ENCODE results near the gene KLF17. TPM values are rescaled to one million over a fixed set of nuclear protein-coding genes. Genes with fewer than 3 reads are reported as not detected.
A peak's percentile ranks its signal among the peaks of the same experiment; 100 is the strongest.
"Not testable (repeated sequence)": the region's sequence is repeated elsewhere in the genome, so short reads cannot be mapped to it uniquely, and the experiment has no call there.

KLF17 gene
- total RNA-seq, 1 experiment from 2014 or later = not detected

DNA sequence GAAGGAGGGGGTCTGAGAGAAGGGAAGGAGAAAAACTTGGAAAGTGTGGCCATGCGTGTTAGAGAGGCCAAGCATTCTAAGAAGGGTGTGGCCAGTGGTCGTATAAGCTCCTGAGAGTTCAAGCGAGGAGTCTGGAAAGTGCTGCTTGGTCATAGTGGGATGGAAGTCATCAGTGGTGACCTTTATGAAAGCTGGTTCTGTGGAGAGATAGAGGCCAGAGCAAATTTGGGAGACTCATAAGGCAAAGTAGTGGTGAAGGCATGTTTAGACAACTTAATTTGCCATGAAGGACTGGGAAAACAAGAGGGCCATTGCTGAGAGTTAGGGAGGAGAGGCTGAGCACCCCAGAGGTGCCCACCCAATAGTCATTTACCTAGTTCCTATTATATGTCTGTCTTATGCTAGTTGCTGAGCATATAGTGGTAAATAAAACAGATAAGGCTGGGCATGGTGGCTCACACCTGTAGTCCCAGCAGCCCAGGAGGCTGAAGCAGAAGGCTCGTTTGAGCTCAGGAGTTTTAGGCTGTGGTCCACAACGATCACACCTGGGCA is 1.9 kb downstream of the KLF17 start:
- Histone ChIP-seq H3K36me3 (no peaks in the 10 kb centered on the region), H3K27ac (no peak overlapping the region), H3K4me1 (no peaks in the 10 kb centered on the region), H3K9me3 (replicated peaks) (0 out of 2 replicates have a peak, but pooled peaks cover 2% of the 10 kb centered on the region), H3K27me3 (peaks cover 3% of the 10 kb centered on the region; the same call in 1 of the 2 replicates), H3K4me3 (no peak overlapping the region)
- DNase-seq = peak in 1 of 2 experiments; percentile 24

DNA sequence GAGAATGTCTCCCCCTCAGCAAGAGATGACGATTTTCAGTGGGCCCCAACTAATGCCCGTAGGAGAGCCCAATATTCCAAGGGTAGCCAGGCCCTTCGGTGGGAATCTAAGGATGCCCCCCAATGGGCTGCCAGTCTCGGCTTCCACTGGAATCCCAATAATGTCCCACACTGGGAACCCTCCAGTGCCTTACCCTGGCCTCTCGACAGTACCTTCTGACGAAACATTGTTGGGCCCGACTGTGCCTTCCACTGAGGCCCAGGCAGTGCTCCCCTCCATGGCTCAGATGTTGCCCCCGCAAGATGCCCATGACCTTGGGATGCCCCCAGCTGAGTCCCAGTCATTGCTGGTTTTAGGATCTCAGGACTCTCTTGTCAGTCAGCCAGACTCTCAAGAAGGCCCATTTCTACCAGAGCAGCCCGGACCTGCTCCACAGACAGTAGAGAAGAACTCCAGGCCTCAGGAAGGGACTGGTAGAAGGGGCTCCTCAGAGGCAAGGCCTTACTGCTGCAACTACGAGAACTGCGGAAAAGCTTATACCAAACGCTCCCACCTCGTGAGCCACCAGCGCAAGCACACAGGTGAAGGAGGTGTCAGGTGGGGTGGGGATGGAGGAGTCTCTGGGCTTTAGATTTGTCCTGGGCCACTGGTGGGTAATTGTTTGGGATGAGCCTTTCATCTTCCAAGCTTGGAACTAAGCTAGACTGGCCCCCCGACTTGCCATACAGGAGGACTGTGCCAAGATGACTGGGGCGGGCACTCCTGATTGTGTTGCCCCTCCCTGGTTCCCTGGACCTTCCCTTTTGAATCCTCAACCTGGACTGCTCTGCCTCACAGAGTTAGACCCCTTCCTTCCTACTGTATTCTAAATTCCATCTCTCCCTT is 11.2 kb downstream of the KLF17 start:
- H3K4me1 ChIP-seq = no peaks in the 10 kb centered on the region
- no peak overlapping the region for H3K27ac ChIP-seq
- no peak overlapping the region for H3K4me3 ChIP-seq
- H3K36me3 ChIP-seq = no peaks in the 10 kb centered on the region
- no peaks in the 10 kb centered on the region for H3K9me3 ChIP-seq (replicated peaks)
- H3K27me3 ChIP-seq = no peaks in the 10 kb centered on the region
- no peak for DNase-seq

DNA sequence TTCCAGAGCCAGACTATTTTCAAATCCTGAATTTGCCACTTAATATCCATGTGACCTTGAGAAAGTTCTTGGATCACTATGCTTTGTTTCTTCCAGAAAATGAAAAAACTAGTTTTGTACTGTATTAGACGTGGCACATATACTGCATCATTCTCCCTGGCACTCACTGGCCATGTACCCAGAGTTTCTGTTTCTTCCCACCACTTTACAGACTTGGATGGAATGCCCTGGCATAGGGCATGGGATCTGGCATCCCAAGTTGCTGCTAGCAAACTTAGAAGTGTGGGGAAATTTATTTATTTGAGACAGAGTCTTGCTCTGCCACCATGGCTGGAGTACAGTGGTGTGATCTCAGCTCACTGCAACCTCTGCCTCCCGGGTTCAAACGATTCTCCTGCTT is 12.8 kb downstream of the KLF17 start:
- no peak for DNase-seq
- Histone ChIP-seq H3K36me3 (no peaks in the 10 kb centered on the region), H3K9me3 (replicated peaks) (no peaks in the 10 kb centered on the region), H3K27ac (no peak overlapping the region), H3K27me3 (0 out of 2 replicates have a peak, but pooled peaks cover 2% of the 10 kb centered on the region), H3K4me1 (no peaks in the 10 kb centered on the region), H3K4me3 (no peak overlapping the region)

DNA sequence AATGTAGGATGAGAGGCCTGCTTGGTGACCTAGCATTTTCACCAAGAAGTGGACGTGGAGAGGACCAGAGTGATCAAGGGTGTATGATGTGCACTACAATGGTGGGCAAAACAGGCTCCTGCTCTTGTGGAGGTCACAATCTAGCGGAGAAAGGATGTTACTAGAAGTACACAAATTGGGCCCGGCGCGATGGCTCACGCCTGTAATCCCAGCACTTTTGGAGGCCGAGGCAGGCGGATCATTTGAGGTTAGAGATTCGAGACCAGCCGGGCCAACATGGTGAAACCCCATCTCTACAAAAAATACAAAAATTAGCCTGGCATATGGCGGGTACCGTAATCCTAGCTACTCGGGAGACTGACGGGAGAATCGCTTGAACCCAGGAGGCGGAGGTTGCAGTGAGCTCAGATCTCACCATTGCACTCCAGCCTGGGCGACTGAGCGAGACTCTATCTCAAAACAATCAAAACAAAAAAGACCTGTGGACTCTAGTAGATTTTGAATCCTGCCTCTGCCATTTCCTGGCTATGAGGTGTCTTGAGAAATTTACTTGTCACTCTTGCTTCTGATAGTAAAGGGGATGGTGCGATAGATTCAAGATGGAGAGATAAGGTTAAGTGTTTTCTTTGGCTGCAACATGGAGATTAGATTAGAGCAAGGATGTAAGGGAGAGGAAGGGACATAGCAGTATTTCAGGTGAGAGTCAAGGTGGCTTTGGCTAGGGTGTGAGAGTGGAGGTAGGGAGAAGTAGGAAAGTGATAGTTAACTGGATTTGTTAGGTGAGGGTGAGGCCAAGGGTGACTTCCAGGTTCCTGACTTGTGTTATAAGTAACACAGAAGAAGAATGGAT is 15.7 kb downstream of the KLF17 start:
- 0 out of 2 replicates have a peak, but pooled peaks cover 5% of the 10 kb centered on the region for H3K27me3 ChIP-seq
- no peaks in the 10 kb centered on the region for H3K4me1 ChIP-seq
- no peak overlapping the region for H3K27ac ChIP-seq
- H3K9me3 ChIP-seq (replicated peaks) = no peaks in the 10 kb centered on the region
- no peaks in the 10 kb centered on the region for H3K36me3 ChIP-seq
- H3K4me3 ChIP-seq = no peak overlapping the region
- DNase-seq = no peak

DNA sequence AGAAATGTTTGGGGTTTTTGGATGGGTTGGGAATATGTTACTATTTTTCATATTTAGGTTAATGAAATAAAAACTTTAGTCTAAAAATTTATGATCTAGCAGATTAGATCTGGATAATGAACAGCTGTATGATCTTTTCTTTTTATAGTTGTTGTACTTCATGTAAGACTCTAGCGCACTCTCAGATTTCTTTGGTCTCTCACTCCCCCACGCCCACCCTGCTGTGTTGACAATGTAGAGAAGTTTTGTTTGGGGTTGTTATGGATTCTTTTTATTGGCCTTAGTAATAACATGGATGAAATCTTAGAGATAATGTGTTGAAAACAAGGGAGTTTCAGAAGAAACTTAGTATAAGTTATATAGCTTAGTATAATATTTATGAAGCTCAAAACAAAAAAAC is 17.3 kb downstream of the KLF17 start:
- Histone ChIP-seq H3K27ac (no peak overlapping the region), H3K36me3 (no peaks in the 10 kb centered on the region), H3K4me1 (no peaks in the 10 kb centered on the region), H3K4me3 (no peak overlapping the region), H3K9me3 (replicated peaks) (no peaks in the 10 kb centered on the region), H3K27me3 (0 out of 2 replicates have a peak, but pooled peaks cover 5% of the 10 kb centered on the region)
- no peak for DNase-seq

DNA sequence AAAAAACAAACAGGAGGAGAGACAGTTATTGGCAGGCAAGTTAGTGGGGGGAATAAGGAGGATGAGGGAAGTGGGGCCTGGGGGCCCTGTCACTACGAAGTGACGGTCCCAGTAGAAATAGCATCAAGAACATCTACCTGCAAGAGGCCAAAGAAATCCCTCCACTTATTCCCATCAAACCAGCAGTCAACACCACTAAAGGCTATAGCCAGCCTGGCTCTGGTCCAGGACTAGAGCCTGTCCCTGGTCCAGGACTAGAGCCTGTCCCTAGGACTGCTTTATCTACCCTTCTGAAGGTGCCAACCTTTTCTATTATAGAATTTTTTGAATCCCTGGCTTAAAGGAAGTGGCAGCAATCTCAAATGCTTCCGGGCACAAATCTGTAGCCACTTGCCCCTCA is 19.6 kb downstream of the KLF17 start:
- H3K4me1 ChIP-seq = no peaks in the 10 kb centered on the region
- H3K4me3 ChIP-seq = no peak overlapping the region
- 0 out of 2 replicates have a peak, but pooled peaks cover 5% of the 10 kb centered on the region for H3K27me3 ChIP-seq
- H3K9me3 ChIP-seq (replicated peaks) = no peaks in the 10 kb centered on the region; the same call in none of the 2 replicates
- DNase-seq = no peak
- no peaks in the 10 kb centered on the region for H3K36me3 ChIP-seq
- H3K27ac ChIP-seq = no peak overlapping the region

DNA sequence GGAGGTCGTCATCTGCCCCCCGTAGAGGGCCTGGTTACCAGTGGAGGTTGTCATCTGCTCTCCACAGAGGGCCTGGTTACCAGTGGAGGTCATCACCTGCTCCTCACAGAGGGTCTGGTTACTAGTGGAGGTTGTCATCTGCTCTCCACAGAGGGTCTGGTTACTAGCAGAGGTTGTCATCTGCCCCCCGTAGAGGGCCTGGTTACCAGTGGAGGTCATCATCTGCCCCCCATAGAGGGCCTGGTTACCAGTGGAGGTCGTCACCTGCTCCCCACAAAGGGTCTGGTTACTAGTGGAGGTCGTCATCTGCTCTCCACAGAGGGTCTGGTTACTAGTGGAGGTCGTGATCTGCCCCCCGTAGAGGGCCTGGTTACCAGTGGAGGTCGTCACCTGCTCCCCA is 20.9 kb downstream of the KLF17 start:
- H3K4me1 ChIP-seq; H3K27ac ChIP-seq; DNase-seq; H3K36me3 ChIP-seq; H3K27me3 ChIP-seq; H3K9me3 ChIP-seq (replicated peaks); H3K4me3 ChIP-seq: not testable (repeated sequence)

DNA sequence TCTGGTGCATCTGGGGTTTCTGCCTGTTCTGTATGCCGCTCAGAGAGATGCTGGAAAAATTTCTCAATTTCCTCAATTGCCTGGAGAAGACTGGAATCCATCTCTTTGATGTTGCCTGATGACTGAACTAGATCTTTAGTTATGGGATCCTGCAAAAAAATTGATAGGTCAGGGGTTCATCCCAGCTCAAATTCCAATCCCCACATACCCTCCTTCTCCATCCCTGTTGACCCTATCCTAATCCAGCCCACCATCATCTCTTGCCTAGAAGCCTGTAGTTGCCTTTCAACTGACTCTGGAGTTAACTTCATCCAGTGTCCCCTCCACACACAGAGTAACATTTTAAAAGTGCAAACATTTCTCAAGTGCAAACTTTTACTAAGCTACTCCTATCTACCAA is 22.9 kb downstream of the KLF17 start, which contains the start of gene KLF18:
Gene KLF18 (minus strand): TSS at position 101 of the 400 bp plus-strand sequence. CDS start 0 bp downstream, at position 101.
- no peaks in the 10 kb centered on the region for H3K36me3 ChIP-seq
- DNase-seq = no peak
- no peaks in the 10 kb centered on the region for H3K4me1 ChIP-seq
- 0 out of 2 replicates have a peak, but pooled peaks cover 1% of the 10 kb centered on the region for H3K27me3 ChIP-seq
- H3K27ac ChIP-seq = no peak within 1 kb of the TSS
- no peak within 1 kb of the TSS for H3K4me3 ChIP-seq
- H3K9me3 ChIP-seq (replicated peaks) = peaks cover 7% of the 10 kb centered on the region

DNA sequence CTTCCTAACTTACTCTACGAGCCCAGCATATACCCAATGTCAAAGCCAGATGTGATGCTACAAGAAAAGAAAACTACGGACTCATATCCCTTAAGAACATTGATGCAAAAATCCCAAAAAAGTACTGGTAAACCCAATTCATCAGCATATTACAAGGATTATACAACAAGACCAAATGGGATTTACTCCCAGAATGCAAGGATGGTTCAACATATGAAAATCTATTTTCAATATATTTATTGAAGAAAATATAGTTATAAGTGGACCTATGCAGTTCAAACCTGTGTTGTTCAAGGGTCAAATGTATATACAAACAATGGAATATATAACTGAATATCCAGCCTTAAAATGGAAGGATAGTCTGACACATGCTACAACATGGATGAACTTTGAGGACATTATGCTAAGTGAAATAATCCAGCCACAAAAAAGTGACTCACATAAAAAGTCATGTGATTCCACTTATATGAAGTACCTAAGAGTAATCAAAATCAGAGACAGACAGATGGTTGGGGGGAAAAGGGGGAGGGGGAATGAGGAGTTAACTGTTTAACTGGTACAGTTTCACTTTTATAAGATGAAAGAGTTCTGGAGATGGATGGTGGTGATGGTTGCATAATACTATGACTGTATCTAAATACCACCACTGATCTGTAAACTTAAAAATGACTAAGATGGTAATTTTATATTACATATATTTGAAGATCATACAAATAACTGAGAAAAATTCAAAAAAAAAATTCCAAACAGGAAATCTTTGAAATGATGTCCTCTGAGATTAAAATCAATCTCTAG is 26.5 kb downstream of the KLF17 start:
- DNase-seq = no peak
- no peaks in the 10 kb centered on the region for H3K27me3 ChIP-seq
- no peak overlapping the region for H3K27ac ChIP-seq
- H3K4me1 ChIP-seq = no peaks in the 10 kb centered on the region
- H3K9me3 ChIP-seq (replicated peaks) = peaks cover 7% of the 10 kb centered on the region
- no peak overlapping the region for H3K4me3 ChIP-seq
- no peaks in the 10 kb centered on the region for H3K36me3 ChIP-seq

DNA sequence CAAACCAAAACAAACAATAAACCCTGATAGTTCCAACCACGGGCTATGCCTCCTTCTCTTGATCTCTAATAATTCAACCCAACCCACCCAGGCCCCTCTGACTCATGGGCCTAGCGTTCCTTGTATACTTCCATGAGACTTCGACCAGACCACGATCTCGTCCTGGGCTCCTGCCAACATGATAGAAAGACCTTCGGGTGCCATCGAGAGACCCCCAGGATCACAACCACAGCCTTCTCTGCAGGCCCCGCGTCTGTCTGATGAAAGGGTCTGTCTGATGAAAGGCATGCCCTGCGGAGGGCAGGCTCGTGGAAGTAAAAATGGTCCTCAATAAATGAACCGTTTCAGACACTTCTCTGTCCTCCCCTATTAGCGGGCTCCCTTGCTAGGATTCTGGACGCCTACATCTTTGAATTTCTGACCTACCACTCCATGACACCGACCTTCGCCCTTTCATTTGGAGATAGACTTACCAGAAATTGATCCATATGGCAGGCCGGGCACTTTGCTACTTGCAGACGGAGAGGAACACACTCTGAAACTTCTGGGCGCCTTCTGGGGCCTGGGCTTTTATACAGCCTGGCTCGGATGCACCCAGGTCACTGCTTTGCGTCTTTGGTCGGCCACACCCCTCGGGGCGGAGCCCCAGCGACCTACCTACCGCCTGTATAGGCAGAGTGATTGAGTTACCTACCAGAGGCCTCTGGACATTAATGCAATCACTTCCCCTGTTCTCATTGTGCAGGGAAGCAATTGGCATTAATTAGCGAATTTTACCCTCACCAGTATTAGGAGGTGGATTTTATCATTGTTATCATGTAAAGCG is 28.1 kb downstream of the KLF17 start:
- DNase-seq = no peak
- H3K27me3 ChIP-seq = no peaks in the 10 kb centered on the region
- H3K4me3 ChIP-seq = no peak overlapping the region
- no peak overlapping the region for H3K27ac ChIP-seq
- H3K9me3 ChIP-seq (replicated peaks) = peaks cover 7% of the 10 kb centered on the region
- H3K4me1 ChIP-seq = no peaks in the 10 kb centered on the region
- no peaks in the 10 kb centered on the region for H3K36me3 ChIP-seq

DNA sequence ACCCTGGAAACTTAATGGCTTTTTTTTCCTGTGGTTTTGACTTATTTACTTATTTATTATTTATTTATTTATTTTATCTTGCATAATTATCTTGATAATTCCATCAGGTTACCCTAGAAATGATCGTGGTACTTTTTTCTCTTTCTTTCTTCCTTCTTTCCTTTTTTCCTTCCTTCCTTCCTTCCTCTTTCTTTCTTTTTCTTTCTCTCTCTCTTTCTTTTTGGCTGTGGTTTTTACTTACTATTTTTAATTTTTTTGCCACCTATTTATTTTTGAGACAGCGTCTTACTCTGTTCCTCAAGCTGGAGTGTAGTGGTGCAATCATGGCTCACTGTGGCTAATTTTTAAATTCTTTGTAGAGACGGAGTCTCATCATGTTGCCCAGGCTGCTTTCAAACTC is 29.0 kb downstream of the KLF17 start:
- Histone ChIP-seq H3K4me3 (no peak overlapping the region), H3K36me3 (no peaks in the 10 kb centered on the region), H3K9me3 (replicated peaks) (peaks cover 7% of the 10 kb centered on the region), H3K27ac (no peak overlapping the region), H3K4me1 (no peaks in the 10 kb centered on the region), H3K27me3 (0 out of 2 replicates have a peak, but pooled peaks cover 3% of the 10 kb centered on the region)
- DNase-seq = no peak

DNA sequence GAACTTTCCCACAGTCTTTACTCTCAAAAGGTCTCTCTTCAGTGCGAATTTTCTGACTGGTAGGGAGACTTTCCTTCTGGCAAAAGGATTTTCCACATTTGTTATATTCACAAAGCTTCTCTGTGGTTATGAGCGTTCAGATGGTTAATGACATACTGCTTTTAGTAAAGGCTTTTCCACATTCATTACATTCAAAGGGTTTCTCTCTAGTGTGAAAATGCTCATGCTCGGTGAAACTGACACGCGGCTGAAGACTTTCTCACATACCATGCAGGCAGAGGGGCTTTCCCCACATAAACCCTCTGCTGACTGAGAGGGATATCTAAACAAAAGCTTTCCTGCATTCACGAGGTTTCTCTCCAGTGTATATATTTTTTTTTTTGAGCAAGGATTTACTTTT is 32.7 kb downstream of the KLF17 start:
- H3K27ac ChIP-seq = no peak overlapping the region
- H3K4me3 ChIP-seq = no peak overlapping the region
- no peak for DNase-seq
- peaks cover 13% of the 10 kb centered on the region for H3K4me1 ChIP-seq
- H3K27me3 ChIP-seq = 0 out of 2 replicates have a peak, but pooled peaks cover 3% of the 10 kb centered on the region
- H3K9me3 ChIP-seq (replicated peaks) = no peaks in the 10 kb centered on the region
- no peaks in the 10 kb centered on the region for H3K36me3 ChIP-seq

DNA sequence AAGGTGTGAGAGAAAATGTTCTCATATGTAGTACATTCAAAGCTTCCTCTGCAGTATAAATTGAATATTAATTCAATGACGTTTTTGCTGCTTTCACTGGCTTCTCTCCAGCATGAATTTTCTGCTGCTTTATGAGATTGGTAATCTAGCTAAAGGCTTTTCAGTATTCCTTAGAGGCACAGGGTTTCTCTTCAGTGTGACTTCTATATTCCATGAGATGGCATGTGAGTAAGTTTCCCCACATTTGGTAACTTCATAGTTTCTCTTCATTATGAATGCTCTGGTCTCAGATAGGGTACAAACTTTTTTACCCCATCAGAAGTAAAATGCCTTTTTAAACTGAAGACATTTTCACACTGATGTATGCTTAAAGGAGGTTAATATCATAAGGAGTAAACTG is 33.2 kb downstream of the KLF17 start:
- DNase-seq = no peak
- Histone ChIP-seq H3K36me3 (no peaks in the 10 kb centered on the region), H3K4me3 (no peak overlapping the region), H3K9me3 (replicated peaks) (no peaks in the 10 kb centered on the region), H3K27ac (no peak overlapping the region), H3K27me3 (0 out of 2 replicates have a peak, but pooled peaks cover 3% of the 10 kb centered on the region), H3K4me1 (peaks cover 13% of the 10 kb centered on the region)
